Body of pancreas (tissue), 4 donors: ENCODE data around the gene SUV39H1. TPM values are rescaled to one million over a fixed set of nuclear protein-coding genes. Genes with fewer than 3 reads are reported as not detected.

Experiments
- ATAC-seq: fragments of 150-250 bp; one replicate; pipeline ENCODE4 v1.9.1; 2016
- DNase-seq, 4 donors: peaks; one replicate each; pipeline ENCODE4 v3.0.0-alpha.2; 2019
- H3K27ac ChIP-seq, 4 donors: fragments of 200-600 bp; sonication (generic); 1 replicate in 3 of 4; 2 replicates in 1 of 4; pipeline versions ENCODE4 v1.5.1 to v1.6.1; 2016 to 2019; ENCODE audit warnings: mild to moderate bottlenecking in 1 of 4, mixed read lengths in 1 of 4, moderate library complexity in 1 of 4
- H3K27me3 ChIP-seq, 2 donors: fragments of 200-600 bp; sonication (generic); one replicate each; pipeline ENCODE4 v1.6.0; 2016; ENCODE audit warnings: mild to moderate bottlenecking in 1 of 2
- H3K36me3 ChIP-seq, 2 donors: fragments of 200-600 bp; sonication (generic); replicated peaks in 1 of 2; 2 replicates each; pipeline ENCODE4 v1.5.1; 2016; ENCODE audit warnings: low read depth in 2 of 2; ENCODE audit not compliant: insufficient read depth in 1 of 2
- H3K4me1 ChIP-seq: fragments of 200-600 bp; sonication (generic); one replicate; pipeline ENCODE4 v1.6.0; 2016
- H3K4me3 ChIP-seq, 2 donors: fragments of 200-600 bp; sonication (generic); 1 replicate in 1 of 2; 2 replicates in 1 of 2; pipeline ENCODE4 v1.5.1; 2016 to 2019
- H3K9me3 ChIP-seq, 3 donors: fragments of 200-600 bp; sonication (generic); 1 replicate in 2 of 3; 2 replicates in 1 of 3; pipeline ENCODE4 v1.5.1; 2016
- CTCF ChIP-seq, 7 experiments: fragments of 450-650 bp in 4 of 7; fragments of 200-600 bp in 3 of 7; sonication (generic) in 3 of 7; IDR thresholded peaks; one replicate each; pipeline ENCODE4 v1.5.1; 2016 to 2019; ENCODE audit warnings: antibody characterized with exemption in 7 of 7
- POLR2A ChIP-seq, 3 donors: fragments of 450-650 bp; IDR thresholded peaks; one replicate each; pipeline ENCODE4 v1.6.1; 2016; ENCODE audit warnings: antibody characterized with exemption in 3 of 3, mild to moderate bottlenecking in 2 of 3
- WGBS, 2 donors: methylation state at CpG; one replicate each; pipeline ENCODE4 v1.1.5; 2017; 5-methylcytosine and 5-hydroxymethylcytosine counted together
- intact Hi-C: fragments of 100-400 bp; cut with DNase I; formaldehyde crosslinking; loops from one replicate; pipeline ENCODE4 v1.15.1; 2023
- small RNA-seq: library from RNA; depleted of rRNA; stranded (forward); fragments of <200 nt; gene quantifications from one replicate; pipeline ENCODE3, GENCODE V24; 2016
- total RNA-seq, 2 donors: library from RNA; depleted of rRNA; stranded (reverse); fragments of >200 nt; gene quantifications; one replicate each; pipeline ENCODE4 v1.1.0, GENCODE V29; 2016

Gene SUV39H1
- total RNA-seq, 2 donors from 2014 or later = 2.1 to 2.6 TPM

- Histone ChIP-seq H3K9me3 (no peaks in the 10 kb centered on the region), H3K4me3 (no peak overlapping the region), H3K27ac (no peak overlapping the region), H3K4me1 (no peaks in the 10 kb centered on the region), H3K27me3 (no peaks in the 10 kb centered on the region), H3K36me3 (no peaks in the 10 kb centered on the region)
- DNase-seq (no peak), ATAC-seq (no peak)
- intact Hi-C loops = no loop called here
- 61% methylated on average over 6 of the region's 8 CpGs; no CpG with 5 or more reads in 1 of the 2 donors for WGBS, 2 donors
- TF ChIP-seq POLR2A (IDR thresholded peaks at IDR 0.05) (no peak), CTCF (IDR thresholded peaks at IDR 0.05) (no peak)
Measured at GRCh38 chrX:48753708-48754228, 57.2 kb downstream of the SUV39H1 start.

GRCh38 chrX:48754238-48754637 lies 57.7 kb downstream of the SUV39H1 start:
- DNase-seq (no peak), ATAC-seq (no peak)
- Histone ChIP-seq H3K36me3 (no peaks in the 10 kb centered on the region), H3K27me3 (no peaks in the 10 kb centered on the region), H3K27ac (no peak overlapping the region), H3K4me1 (no peaks in the 10 kb centered on the region), H3K4me3 (no peak overlapping the region), H3K9me3 (no peaks in the 10 kb centered on the region)
- WGBS, 2 donors = 49% methylated on average over 5 of the region's 8 CpGs; no CpG with 5 or more reads in 1 of the 2 donors
- intact Hi-C loops = no loop called here
- no peak for TF ChIP-seq POLR2A (IDR thresholded peaks at IDR 0.05)
- no peak for TF ChIP-seq CTCF (IDR thresholded peaks at IDR 0.05)

Small RNAs within 50 kb of the gene (small RNA-seq; reads per million reads assigned to genes)
- gene RNU6-1056P = not detected

Other genes starting within 250 kb of the SUV39H1 start
- 100 to 1,000 TPM in 1 of 2 donors, 10 to 100 TPM in 1; 83.8 to 166 TPM for gene SLC38A5, start 226.5 kb upstream of the SUV39H1 start, total RNA-seq
- gene FTSJ1, start 220.5 kb upstream of the SUV39H1 start, total RNA-seq = 10 to 100 TPM; 37.1 to 56.4 TPM
- 10 to 100 TPM in 1 of 2 donors, 1 to 10 TPM in 1; 6.2 to 22.7 TPM for gene PORCN, start 187.7 kb upstream of the SUV39H1 start, total RNA-seq
- 10 to 100 TPM; 14.8 to 19.7 TPM for gene EBP, start 174.9 kb upstream of the SUV39H1 start, total RNA-seq
- gene TBC1D25, start 157.0 kb upstream of the SUV39H1 start, total RNA-seq = 1 to 10 TPM; 5.4 to 5.9 TPM
- 100 to 1,000 TPM; 184 to 194 TPM for gene RBM3, start 122.2 kb upstream of the SUV39H1 start, total RNA-seq
- 100 to 1,000 TPM; 132 to 134 TPM for gene WDR13, start 99.2 kb upstream of the SUV39H1 start, total RNA-seq
- gene WAS, start 12.9 kb upstream of the SUV39H1 start, total RNA-seq = 1 to 10 TPM in 1 of 2 donors, not detected in 1; 1.0 TPM
- not detected for gene GLOD5, start 65.0 kb downstream of the SUV39H1 start, total RNA-seq
- not detected for gene GATA1, start 89.9 kb downstream of the SUV39H1 start, total RNA-seq
- gene HDAC6, start 105.3 kb downstream of the SUV39H1 start, total RNA-seq = 10 to 100 TPM; 34.5 to 75.5 TPM
- not detected for gene ERAS, start 129.8 kb downstream of the SUV39H1 start, total RNA-seq
- 100 to 1,000 TPM; 110 to 196 TPM for gene PCSK1N, start 138.9 kb downstream of the SUV39H1 start, total RNA-seq
- 10 to 100 TPM; 24.4 to 35.3 TPM for gene TIMM17B, start 201.0 kb downstream of the SUV39H1 start, total RNA-seq
- 10 to 100 TPM; 43.6 to 48.1 TPM for gene PQBP1, start 201.2 kb downstream of the SUV39H1 start, total RNA-seq
- gene SLC35A2, start 214.9 kb downstream of the SUV39H1 start, total RNA-seq = 10 to 100 TPM; 12.5 to 20.1 TPM
- gene PIM2, start 222.3 kb downstream of the SUV39H1 start, total RNA-seq = 1 to 10 TPM; 2.3 to 7.9 TPM